Stimulated activated memory B cell treated with anti-CD40 and anti-IgM and Interleukin-4, amounts not matched to agents 10 μg/mL and 1 μg/mL and 100 μg/mL, for 72 hours (primary cell): ENCODE results near the gene DTX3.
"Not testable (repeated sequence)": the region's sequence is repeated elsewhere in the genome, so short reads cannot be mapped to it uniquely, and the experiment has no call there.

ENCODE experiments used
- ATAC-seq: fragments of 150-1000 bp; cut with Tn5 transposase; 2 replicates; pipeline ENCODE4 v1.10.0; 2021
- H3K27ac Mint-ChIP-seq: one replicate; pipeline ENCODE4 v1.8.0; 2022; ENCODE audit warnings: mild to moderate bottlenecking, mixed read lengths
- H3K27me3 Mint-ChIP-seq: one replicate; pipeline ENCODE4 v1.8.0; 2022; ENCODE audit warnings: mixed read lengths
- H3K36me3 Mint-ChIP-seq: one replicate; pipeline ENCODE4 v1.8.0; 2022; ENCODE audit warnings: mixed read lengths
- H3K4me1 Mint-ChIP-seq: one replicate; pipeline ENCODE4 v1.8.0; 2022; ENCODE audit warnings: mixed read lengths
- H3K4me3 Mint-ChIP-seq: one replicate; pipeline ENCODE4 v1.8.0; 2022; ENCODE audit warnings: mild to moderate bottlenecking, moderate library complexity, mixed read lengths
- H3K9me3 Mint-ChIP-seq: one replicate; pipeline ENCODE4 v1.8.0; 2022; ENCODE audit warnings: mixed read lengths

The DTX3 gene

GRCh38 chr12:57626921-57627445 is 22.4 kb downstream of the DTX3 start:
- Mint-ChIP-seq H3K27me3 (peaks cover 99% of the 10 kb centered on the region), H3K4me3 (no peak overlapping the region), H3K9me3 (no peaks in the 10 kb centered on the region), H3K27ac (no peak overlapping the region), H3K4me1 (peaks cover 34% of the 10 kb centered on the region), H3K36me3 (no peaks in the 10 kb centered on the region)
- no peak for ATAC-seq

- H3K27ac Mint-ChIP-seq, result no peak overlapping the region
- ATAC-seq, result no peak
- H3K27me3 Mint-ChIP-seq, result peaks cover 99% of the 10 kb centered on the region
- no peak overlapping the region for H3K4me3 Mint-ChIP-seq
- peaks cover 36% of the 10 kb centered on the region for H3K4me1 Mint-ChIP-seq
- no peaks in the 10 kb centered on the region for H3K9me3 Mint-ChIP-seq
- no peaks in the 10 kb centered on the region for H3K36me3 Mint-ChIP-seq
Observed at GRCh38 chr12:57627501-57628279, 23.1 kb downstream of the DTX3 start.

GRCh38 chr12:57628280-57629191 is 23.9 kb downstream of the DTX3 start:
- Mint-ChIP-seq H3K27me3 (peaks cover 96% of the 10 kb centered on the region), H3K36me3 (no peaks in the 10 kb centered on the region), H3K27ac (no peak overlapping the region), H3K4me1 (peaks cover 41% of the 10 kb centered on the region), H3K4me3 (no peak overlapping the region), H3K9me3 (no peaks in the 10 kb centered on the region)
- no peak for ATAC-seq

GRCh38 chr12:57629897-57630471 is 25.4 kb downstream of the DTX3 start:
- Mint-ChIP-seq H3K27ac (no peak overlapping the region), H3K27me3 (peaks cover 89% of the 10 kb centered on the region), H3K9me3 (no peaks in the 10 kb centered on the region), H3K36me3 (no peaks in the 10 kb centered on the region), H3K4me1 (peaks cover 44% of the 10 kb centered on the region), H3K4me3 (no peak overlapping the region)
- ATAC-seq, result no peak

GRCh38 chr12:57630891-57631433 is 26.3 kb downstream of the DTX3 start:
- peaks cover 44% of the 10 kb centered on the region for H3K4me1 Mint-ChIP-seq
- H3K9me3 Mint-ChIP-seq, result no peaks in the 10 kb centered on the region
- no peak overlapping the region for H3K4me3 Mint-ChIP-seq
- H3K27me3 Mint-ChIP-seq, result peaks cover 79% of the 10 kb centered on the region
- no peaks in the 10 kb centered on the region for H3K36me3 Mint-ChIP-seq
- no peak for ATAC-seq
- H3K27ac Mint-ChIP-seq, result no peak overlapping the region

- Mint-ChIP-seq H3K4me3 (peak overlapping the region; percentile 41), H3K27ac (peak overlapping the region; percentile 21), H3K36me3 (no peaks in the 10 kb centered on the region), H3K27me3 (peaks cover 72% of the 10 kb centered on the region), H3K4me1 (peaks cover 40% of the 10 kb centered on the region), H3K9me3 (no peaks in the 10 kb centered on the region)
- ATAC-seq, result no peak
Observed at GRCh38 chr12:57631566-57632072, 27.0 kb downstream of the DTX3 start.

GRCh38 chr12:57632073-57632957 is 27.7 kb downstream of the DTX3 start:
- Mint-ChIP-seq H3K36me3 (no peaks in the 10 kb centered on the region), H3K4me1 (peaks cover 33% of the 10 kb centered on the region), H3K27me3 (peaks cover 65% of the 10 kb centered on the region), H3K27ac (peak overlapping the region; percentile 21), H3K9me3 (no peaks in the 10 kb centered on the region), H3K4me3 (peak overlapping the region; percentile 66)
- peak; percentile 25 for ATAC-seq

GRCh38 chr12:57632958-57633840 is 28.6 kb downstream of the DTX3 start, which contains the start of gene B4GALNT1:
B4GALNT1 (minus strand) TSS chr12:57633201; CDS start chr12:57632132, 1,069 bp downstream.
- peak within 1 kb of the TSS; percentile 21 for H3K27ac Mint-ChIP-seq
- no peaks in the 10 kb centered on the region for H3K9me3 Mint-ChIP-seq
- peaks cover 24% of the 10 kb centered on the region for H3K4me1 Mint-ChIP-seq
- no peaks in the 10 kb centered on the region for H3K36me3 Mint-ChIP-seq
- peak; percentile 80 for ATAC-seq
- H3K4me3 Mint-ChIP-seq, result peak within 1 kb of the TSS; percentile 66
- peaks cover 57% of the 10 kb centered on the region for H3K27me3 Mint-ChIP-seq

GRCh38 chr12:57636731-57637130 is 32.1 kb downstream of the DTX3 start:
- H3K4me3 Mint-ChIP-seq, H3K36me3 Mint-ChIP-seq, H3K9me3 Mint-ChIP-seq, H3K27ac Mint-ChIP-seq, ATAC-seq: not testable (repeated sequence)
- Mint-ChIP-seq H3K4me1 (peaks cover 16% of the 10 kb centered on the region), H3K27me3 (peaks cover 55% of the 10 kb centered on the region)

GRCh38 chr12:57637364-57637763 is 32.7 kb downstream of the DTX3 start:
- H3K4me3 Mint-ChIP-seq, result no peak overlapping the region
- H3K4me1 Mint-ChIP-seq, result peaks cover 9% of the 10 kb centered on the region
- H3K27ac Mint-ChIP-seq, result no peak overlapping the region
- H3K36me3 Mint-ChIP-seq, result no peaks in the 10 kb centered on the region
- ATAC-seq, result no peak
- peaks cover 55% of the 10 kb centered on the region for H3K27me3 Mint-ChIP-seq
- H3K9me3 Mint-ChIP-seq, result no peaks in the 10 kb centered on the region

- H3K27me3 Mint-ChIP-seq, result peaks cover 58% of the 10 kb centered on the region
- H3K27ac Mint-ChIP-seq, result no peak overlapping the region
- H3K4me3 Mint-ChIP-seq, result no peak overlapping the region
Observed at GRCh38 chr12:57638096-57638495, 33.5 kb downstream of the DTX3 start.

GRCh38 chr12:57640175-57641042 is 35.8 kb downstream of the DTX3 start:
- Mint-ChIP-seq H3K27me3 (peaks cover 48% of the 10 kb centered on the region), H3K9me3 (no peaks in the 10 kb centered on the region), H3K4me3 (no peak overlapping the region), H3K36me3 (no peaks in the 10 kb centered on the region), H3K4me1 (no peaks in the 10 kb centered on the region), H3K27ac (no peak overlapping the region)
- ATAC-seq, result no peak

More at GRCh38 chr12:57638096-57638495, 33.5 kb downstream of the DTX3 start:
- no peak for ATAC-seq
- Mint-ChIP-seq H3K9me3 (no peaks in the 10 kb centered on the region), H3K36me3 (no peaks in the 10 kb centered on the region), H3K4me1 (peaks cover 7% of the 10 kb centered on the region)
